HEK293T (cell line): ENCODE results near the gene METTL9.

ENCODE experiments used
- SUZ12 ChIP-seq: fragments of 450-650 bp; IDR thresholded peaks from 2 replicates; pipeline ENCODE4 v1.6.1; 2016; ENCODE audit warnings: mild to moderate bottlenecking
- TF ChIP-seq, protein P1 (sequence below): fragments of 450-650 bp; IDR thresholded peaks from 2 replicates; pipeline ENCODE4 v1.6.1; 2016

DNA sequence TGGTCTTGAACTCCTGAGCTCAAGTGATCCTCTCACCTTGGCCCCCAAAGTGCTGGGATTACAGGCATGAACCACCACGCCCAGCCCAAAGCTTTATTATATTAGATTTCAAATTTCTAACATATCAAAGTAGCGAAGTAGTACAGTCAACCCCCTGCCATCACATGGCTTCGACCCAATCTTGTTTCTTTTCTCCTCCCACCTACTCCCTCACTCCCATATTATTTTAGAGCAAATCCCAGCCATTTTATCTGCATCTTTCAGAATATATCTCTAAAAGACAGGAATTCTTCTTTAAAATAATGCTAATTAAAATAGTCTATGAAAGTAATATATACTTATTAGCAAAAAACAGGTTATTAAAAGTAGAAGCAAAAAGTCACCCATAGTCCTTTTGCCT, 52.1 kb downstream of the METTL9 start:
- TF ChIP-seq, protein P1, sequence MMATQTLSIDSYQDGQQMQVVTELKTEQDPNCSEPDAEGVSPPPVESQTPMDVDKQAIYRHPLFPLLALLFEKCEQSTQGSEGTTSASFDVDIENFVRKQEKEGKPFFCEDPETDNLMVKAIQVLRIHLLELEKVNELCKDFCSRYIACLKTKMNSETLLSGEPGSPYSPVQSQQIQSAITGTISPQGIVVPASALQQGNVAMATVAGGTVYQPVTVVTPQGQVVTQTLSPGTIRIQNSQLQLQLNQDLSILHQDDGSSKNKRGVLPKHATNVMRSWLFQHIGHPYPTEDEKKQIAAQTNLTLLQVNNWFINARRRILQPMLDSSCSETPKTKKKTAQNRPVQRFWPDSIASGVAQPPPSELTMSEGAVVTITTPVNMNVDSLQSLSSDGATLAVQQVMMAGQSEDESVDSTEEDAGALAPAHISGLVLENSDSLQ = no peak
- no peak for TF ChIP-seq SUZ12
